GM12878 (cell line): ENCODE measurements around the gene CHRNE. TPM values are rescaled to one million over a fixed set of nuclear protein-coding genes. Genes with fewer than 3 reads are reported as not detected.

Experiments
- ATAC-seq: fragments of 200-7000 bp; cut with Tn5 transposase; 3 replicates; pipeline ENCODE4 v1.9.1; 2020; ENCODE audit warnings: mild to moderate bottlenecking, moderate library complexity
- BruUV-seq: library from RNA; stranded (reverse); fragments of 400-500 nt; replicated peaks from 2 replicates; lab custom pipeline; 2021; lab: Mats Ljungman, UMichigan
- CTCF ChIA-PET: fragments of 300-600 bp; sonication (Branson Sonifier 250); formaldehyde crosslinking; extraction: SDS; loops from one replicate; lab custom pipeline; 2021; ENCODE audit warnings: inconsistent platforms; lab: Yijun Ruan, JAX
- POLR2A ChIA-PET: fragments of 350-600 bp; formaldehyde crosslinking; extraction: SDS; loops from one replicate; lab custom pipeline; 2021; ENCODE audit warnings: inconsistent platforms; lab: Charles Lee
- RAD21 ChIA-PET: fragments of 300-600 bp; sonication (Branson Sonifier 250); formaldehyde crosslinking; loops from one replicate; lab custom pipeline; 2023; ENCODE audit warnings: antibody characterized with exemption; ENCODE audit not compliant: unreplicated experiment; lab: Charles Lee
- SMC1A ChIA-PET: fragments of 300-600 bp; sonication (Branson Sonifier 250); formaldehyde crosslinking; loops from one replicate; lab custom pipeline; 2023; ENCODE audit not compliant: unreplicated experiment, uncharacterized antibody; lab: Charles Lee
- DNase-seq: peaks from one replicate; pipeline ENCODE4 v3.0.0-alpha.2; 2011; ENCODE audit warnings: low read depth, low spot score
- FAIRE-seq: peaks from 3 replicates; lab custom pipeline; 2011; peaks lifted over from hg19 to GRCh38; lab: Jason Lieb, UNC
- H2AFZ ChIP-seq: 2 replicates; pipeline ENCODE4 v1.6.0; 2011; ENCODE audit warnings: low read depth, low read length, control low read depth; ENCODE audit not compliant: control insufficient read depth
- H3K27ac ChIP-seq: 2 replicates; pipeline ENCODE4 v1.5.1; 2011; ENCODE audit warnings: control low read depth; ENCODE audit not compliant: control insufficient read depth, insufficient read depth
- H3K27me3 ChIP-seq, 2 experiments: replicated peaks in 1 of 2; 2 replicates each; pipeline versions ENCODE4 v1.6.0 to v1.6.1; 2011; ENCODE audit warnings: low read length in 1 of 2; ENCODE audit not compliant: control insufficient read depth in 2 of 2, insufficient read depth in 2 of 2
- H3K36me3 ChIP-seq, 2 experiments: 2 replicates each; pipeline ENCODE4 v1.5.1; 2011; ENCODE audit warnings: low read length in 1 of 2; ENCODE audit not compliant: control insufficient read depth in 2 of 2, insufficient read depth in 2 of 2
- H3K4me1 ChIP-seq: 2 replicates; pipeline ENCODE4 v1.6.1; 2011; ENCODE audit warnings: mild to moderate bottlenecking, low read length, moderate library complexity, mixed read lengths; ENCODE audit not compliant: control insufficient read depth, insufficient read depth
- H3K4me2 ChIP-seq: 2 replicates; pipeline ENCODE4 v1.6.0; 2011; ENCODE audit warnings: control low read depth; ENCODE audit not compliant: control insufficient read depth, insufficient read depth
- H3K4me3 ChIP-seq: fragments of 200-600 bp; sonication (generic); 2 replicates; pipeline ENCODE4 v1.5.1; 2016
- H3K79me2 ChIP-seq: 2 replicates; pipeline ENCODE4 v1.6.0; 2011; ENCODE audit warnings: low read length; ENCODE audit not compliant: control insufficient read depth, insufficient read depth
- H3K9ac ChIP-seq: 2 replicates; pipeline ENCODE4 v1.8.0; 2011; ENCODE audit warnings: low read length, control low read depth, mixed read lengths; ENCODE audit not compliant: control insufficient read depth, insufficient read depth
- H3K9me3 ChIP-seq: replicated peaks from 3 replicates; pipeline ENCODE4 v1.5.1; 2011; ENCODE audit warnings: mild to moderate bottlenecking, low read length; ENCODE audit not compliant: control insufficient read depth, insufficient read depth
- H4K20me1 ChIP-seq: 2 replicates; pipeline ENCODE4 v1.6.0; 2011; ENCODE audit not compliant: control insufficient read depth, insufficient read depth
- ATF7 ChIP-seq: fragments of 450-650 bp; IDR thresholded peaks from 2 replicates; pipeline ENCODE4 v1.6.1; 2016; ENCODE audit warnings: low read depth, mild to moderate bottlenecking
- CHD1 ChIP-seq: IDR thresholded peaks from 2 replicates; pipeline ENCODE4 v1.6.1; 2012; ENCODE audit warnings: low read depth, low read length, improper control_type of control experiment
- CHD4 ChIP-seq: fragments of 200-600 bp; sonication (generic); IDR thresholded peaks from 2 replicates; pipeline ENCODE4 v1.6.1; 2016; ENCODE audit warnings: mild to moderate bottlenecking
- EED ChIP-seq: sonication (generic); IDR thresholded peaks from 2 replicates; pipeline ENCODE4 v1.6.1; 2016; ENCODE audit warnings: antibody characterized with exemption, low read depth
- IKZF2 ChIP-seq, 2 experiments: fragments of 450-650 bp; IDR thresholded peaks; 2 replicates each; pipeline ENCODE4 v1.6.1; 2017; ENCODE audit warnings: mild to moderate bottlenecking in 2 of 2, moderate library complexity in 2 of 2
- MEF2A ChIP-seq: IDR thresholded peaks from 2 replicates; pipeline ENCODE4 v1.6.1; 2011; ENCODE audit warnings: low read depth, mild to moderate bottlenecking, low read length, moderate library complexity; ENCODE audit not compliant: insufficient read depth
- NFIC ChIP-seq: IDR thresholded peaks from 2 replicates; pipeline ENCODE4 v1.6.1; 2012; ENCODE audit warnings: low read depth, mild to moderate bottlenecking, inconsistent platforms, low read length, moderate library complexity
- NRF1 ChIP-seq: conservative IDR thresholded peaks from 2 replicates; pipeline ENCODE4 v1.6.1; 2011; ENCODE audit warnings: mild to moderate bottlenecking, low read depth, low read length, improper control_type of control experiment
- POLR2AphosphoS5 ChIP-seq: IDR thresholded peaks from 2 replicates; pipeline ENCODE4 v1.6.1; 2011; ENCODE audit warnings: mild to moderate bottlenecking, low read length, inconsistent platforms
- RAD21 ChIP-seq: IDR thresholded peaks from 2 replicates; pipeline ENCODE4 v1.6.1; 2011; ENCODE audit warnings: mild to moderate bottlenecking, low read depth, low read length, moderate library complexity; ENCODE audit not compliant: insufficient read depth
- RCOR1 ChIP-seq: conservative IDR thresholded peaks from 2 replicates; pipeline ENCODE4 v1.6.1; 2012; ENCODE audit warnings: low read depth, low read length, improper control_type of control experiment
- RELA ChIP-seq: fragments of 450-650 bp; IDR thresholded peaks from 2 replicates; pipeline ENCODE4 v1.8.0; 2014; ENCODE audit warnings: borderline replicate concordance; ENCODE audit not compliant: partially characterized antibody
- SMC3 ChIP-seq: IDR thresholded peaks from 2 replicates; pipeline ENCODE4 v1.6.1; 2011; ENCODE audit warnings: low read length, improper control_type of control experiment, borderline replicate concordance
- SUPT20H ChIP-seq: IDR thresholded peaks from 2 replicates; pipeline ENCODE4 v1.6.1; 2011; ENCODE audit warnings: low read depth, mild to moderate bottlenecking, low read length, moderate library complexity, borderline replicate concordance; ENCODE audit not compliant: control insufficient read depth
- TAF1 ChIP-seq: IDR thresholded peaks from 2 replicates; pipeline ENCODE4 v1.6.1; 2011; ENCODE audit warnings: mild to moderate bottlenecking, low read depth, low read length, borderline replicate concordance
- USF2 ChIP-seq: IDR thresholded peaks from 2 replicates; pipeline ENCODE4 v1.6.1; 2011; ENCODE audit warnings: low read depth, low read length, improper control_type of control experiment, borderline replicate concordance
- WRNIP1 ChIP-seq: IDR thresholded peaks from 2 replicates; pipeline ENCODE4 v1.6.1; 2011; ENCODE audit warnings: low read depth, low read length, improper control_type of control experiment, borderline replicate concordance
- ZBED1 ChIP-seq: IDR thresholded peaks from 2 replicates; pipeline ENCODE4 v1.6.1; 2016; ENCODE audit warnings: borderline replicate concordance
- ZNF622 ChIP-seq: fragments of 450-650 bp; IDR thresholded peaks from 2 replicates; pipeline ENCODE4 v1.6.1; 2017; ENCODE audit warnings: mild to moderate bottlenecking, inconsistent platforms
- WGBS: methylation state at CpG from one replicate; pipeline ENCODE4 v1.1.6; 2016; ENCODE audit warnings: low lambda C conversion rate; ENCODE audit not compliant: insufficient replicate concordance, insufficient coverage; ENCODE audit errors: missing lambda C conversion rate; 5-methylcytosine and 5-hydroxymethylcytosine counted together
- in situ Hi-C: fragments of 300-500 bp; cut with MboI; formaldehyde crosslinking; loops from 9 replicates; pipeline ENCODE4 v1.14.3; 2018; ENCODE audit warnings: mixed read lengths
- intact Hi-C: fragments of 100-400 bp; cut with micrococcal nuclease; formaldehyde crosslinking; loops from one replicate; pipeline ENCODE4 v1.14.2; 2022; ENCODE audit not compliant: unreplicated experiment
- polyA plus RNA-seq, 11 experiments: library from polyadenylated mRNA; depleted of rRNA in 4 of 11; unstranded in 6 of 11; stranded (reverse) in 5 of 11; fragments of >200 nt; fragmentation: Nextera tagmentation in 4 of 11; fragmentation: Illumina TruSeq in 1 of 11; extraction: Ambion mirVana in 4 of 11; extraction: Trizol in 1 of 11; gene quantifications; 1 replicate in 1 of 11; 2 replicates in 10 of 11; pipeline versions ENCODE4 v1.2.1 to v1.2.3, GENCODE V29; 2011 to 2016; ENCODE audit warnings: inconsistent platforms in 2 of 11, missing spikeins in 2 of 11, low read depth in 1 of 11
- total RNA-seq, 4 experiments: library from RNA; depleted of rRNA in 3 of 4; stranded (reverse); fragments of >200 nt in 3 of 4; fragmentation: Illumina TruSeq in 1 of 4; extraction: Trizol in 1 of 4; gene quantifications; 2 replicates each; pipeline versions ENCODE4 v1.2.1 to v1.2.3, GENCODE V29; 2013 to 2021
- TF ChIP-seq, protein P1 (sequence below): fragments of 450-650 bp; IDR thresholded peaks from 2 replicates; pipeline ENCODE4 v1.6.1; 2016; ENCODE audit warnings: mild to moderate bottlenecking
- TF ChIP-seq, protein P2 (sequence below): fragments of 450-650 bp; IDR thresholded peaks from 2 replicates; pipeline ENCODE4 v1.6.1; 2017; ENCODE audit warnings: low read depth, mild to moderate bottlenecking, moderate library complexity

CHRNE gene
- total and polyA plus RNA-seq, 10 of the 15 experiments (the other 5 are each of a cell fraction or from before 2014, with no cell fraction given): 0.05 to 0.11 (median 0.08) TPM; not detected in 6

DNA sequence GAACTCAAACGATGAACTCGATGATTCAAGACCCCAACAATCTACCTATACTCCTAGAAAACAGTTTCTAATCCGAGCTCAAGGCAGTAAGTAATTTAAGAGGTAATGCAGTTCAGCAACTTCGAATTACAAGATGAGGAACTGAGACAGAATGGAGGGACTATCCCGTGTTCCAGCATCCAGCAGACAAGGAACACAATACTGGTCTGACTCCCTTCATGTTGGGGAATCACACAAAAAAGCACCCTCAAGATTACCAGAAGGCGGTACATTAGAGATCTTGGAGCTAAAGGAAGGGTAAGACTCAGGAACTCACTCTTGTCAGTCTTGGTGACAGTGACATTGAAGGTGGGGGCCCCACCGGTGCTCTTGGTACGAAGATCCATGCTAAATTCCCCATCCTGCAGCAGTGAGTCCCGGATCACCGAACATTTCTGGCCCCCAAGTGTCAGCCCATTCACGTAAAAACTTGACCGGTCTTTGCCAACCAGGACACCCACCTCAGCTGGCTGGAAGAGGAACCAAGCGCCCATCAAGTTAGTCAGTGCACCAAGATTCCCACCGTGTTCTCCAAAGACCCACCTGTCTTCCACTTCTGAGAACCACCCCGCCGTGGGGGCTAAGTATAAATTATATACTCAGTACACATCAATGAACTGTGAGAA is 43.5 kb upstream of the CHRNE start:
- FAIRE-seq (no peak), ATAC-seq (no peak), DNase-seq (no peak)
- ChIA-PET POLR2A (interaction anchor here (0.6 to 17.5 kb wide), 3 partner anchors 19 to 51 kb away, joined by 3 to 272 read pairs (median 5); partner anchors contain the start of genes INCA1, KIF1C and SPAG7), CTCF (interaction anchor here (1.2 to 3.3 kb wide), 3 partner anchors 20 to 115 kb away, joined by 3 to 13 read pairs (median 12); partner anchors contain the start of gene SPAG7), RAD21 (interaction anchor here (9.8 kb wide), 1 partner anchor 19 kb away, joined by 73 read pairs; the partner anchor contains the start of gene SPAG7), SMC1A (interaction anchor here (1.2 to 7.1 kb wide), 4 partner anchors 11 to 40 kb away, joined by 3 to 50 read pairs (median 5); partner anchors contain the start of gene SPAG7)
- peaks cover 20 to 22% of the 10 kb centered on the region in 2 experiments for H3K36me3 ChIP-seq
- WGBS: under 1% methylated on average over 16 of the region's 16 CpGs
- peak overlapping the region; percentile 96 for H3K4me3 ChIP-seq
- no peak overlapping the region for H2AFZ ChIP-seq
- peak overlapping the region; percentile 100 for H3K9ac ChIP-seq
- H3K79me2 ChIP-seq: peaks cover 82% of the 10 kb centered on the region
- intact Hi-C loops (no loop called here), in situ Hi-C loops (no loop called here)
- no peaks in the 10 kb centered on the region for H3K27me3 ChIP-seq
- BruUV-seq: TSS peak; percentile 81
- H3K4me2 ChIP-seq: peak overlapping the region; percentile 55
- peak overlapping the region; percentile 100 for H3K27ac ChIP-seq
- peaks cover 5% of the 10 kb centered on the region for H4K20me1 ChIP-seq
- H3K9me3 ChIP-seq: no peaks in the 10 kb centered on the region
- H3K4me1 ChIP-seq: peaks cover 48% of the 10 kb centered on the region
- TF ChIP-seq RAD21: no peak
- TF ChIP-seq, protein P1, sequence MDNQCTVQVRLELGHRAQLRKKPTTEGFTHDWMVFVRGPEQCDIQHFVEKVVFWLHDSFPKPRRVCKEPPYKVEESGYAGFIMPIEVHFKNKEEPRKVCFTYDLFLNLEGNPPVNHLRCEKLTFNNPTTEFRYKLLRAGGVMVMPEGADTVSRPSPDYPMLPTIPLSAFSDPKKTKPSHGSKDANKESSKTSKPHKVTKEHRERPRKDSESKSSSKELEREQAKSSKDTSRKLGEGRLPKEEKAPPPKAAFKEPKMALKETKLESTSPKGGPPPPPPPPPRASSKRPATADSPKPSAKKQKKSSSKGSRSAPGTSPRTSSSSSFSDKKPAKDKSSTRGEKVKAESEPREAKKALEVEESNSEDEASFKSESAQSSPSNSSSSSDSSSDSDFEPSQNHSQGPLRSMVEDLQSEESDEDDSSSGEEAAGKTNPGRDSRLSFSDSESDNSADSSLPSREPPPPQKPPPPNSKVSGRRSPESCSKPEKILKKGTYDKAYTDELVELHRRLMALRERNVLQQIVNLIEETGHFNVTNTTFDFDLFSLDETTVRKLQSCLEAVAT: peak; percentile 73; the same call in 1 of the 2 replicates
- no peak for TF ChIP-seq TAF1
- no peak for TF ChIP-seq ATF7
- no peak for TF ChIP-seq NRF1
- no peak for TF ChIP-seq SUPT20H
- no peak for TF ChIP-seq CHD1
- TF ChIP-seq RELA: peak; percentile 57
- no peak for TF ChIP-seq MEF2A
- TF ChIP-seq ZBED1: 0 out of 2 replicates have a peak, but pooled peaks have one; percentile 20
- no peak for TF ChIP-seq USF2
- TF ChIP-seq CHD4: no peak
- TF ChIP-seq, protein P2, sequence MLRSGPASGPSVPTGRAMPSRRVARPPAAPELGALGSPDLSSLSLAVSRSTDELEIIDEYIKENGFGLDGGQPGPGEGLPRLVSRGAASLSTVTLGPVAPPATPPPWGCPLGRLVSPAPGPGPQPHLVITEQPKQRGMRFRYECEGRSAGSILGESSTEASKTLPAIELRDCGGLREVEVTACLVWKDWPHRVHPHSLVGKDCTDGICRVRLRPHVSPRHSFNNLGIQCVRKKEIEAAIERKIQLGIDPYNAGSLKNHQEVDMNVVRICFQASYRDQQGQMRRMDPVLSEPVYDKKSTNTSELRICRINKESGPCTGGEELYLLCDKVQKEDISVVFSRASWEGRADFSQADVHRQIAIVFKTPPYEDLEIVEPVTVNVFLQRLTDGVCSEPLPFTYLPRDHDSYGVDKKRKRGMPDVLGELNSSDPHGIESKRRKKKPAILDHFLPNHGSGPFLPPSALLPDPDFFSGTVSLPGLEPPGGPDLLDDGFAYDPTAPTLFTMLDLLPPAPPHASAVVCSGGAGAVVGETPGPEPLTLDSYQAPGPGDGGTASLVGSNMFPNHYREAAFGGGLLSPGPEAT: peak; percentile 69
- no peak for TF ChIP-seq SMC3
- no peak for TF ChIP-seq WRNIP1
- TF ChIP-seq POLR2AphosphoS5: peak; percentile 77
- TF ChIP-seq NFIC: no peak
- peak; percentile 73; the same call in 1 of the 2 replicates for TF ChIP-seq EED
- TF ChIP-seq ZNF622: no peak
- no peak for TF ChIP-seq RCOR1
- peak; percentile 74 to 83; a peak in 3 of 4 replicates for TF ChIP-seq IKZF2 (IDR thresholded peaks at IDR 0.05)
